ENCODE measurements around the gene DUS2.

DNA sequence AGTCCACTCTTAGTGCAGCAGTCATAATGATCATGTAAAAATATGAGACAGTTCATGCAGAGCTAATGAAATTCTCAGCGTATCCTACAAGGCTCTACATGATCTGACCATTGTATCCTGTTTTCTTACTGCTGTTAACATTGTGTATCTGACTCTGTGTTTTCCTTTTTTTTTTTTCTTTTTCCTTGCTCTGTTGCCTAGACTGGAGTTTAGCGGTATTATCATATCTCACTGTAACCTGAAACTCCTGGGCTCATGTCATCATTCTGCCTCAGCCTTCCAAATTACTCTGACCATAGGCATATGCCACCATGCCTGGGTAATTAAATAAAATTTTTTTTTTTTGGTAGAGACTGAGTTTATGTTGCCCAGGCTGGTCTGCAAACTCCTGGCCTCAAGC lies 12.1 kb downstream of the DUS2 start:
- TF ChIP-seq, protein P1, sequence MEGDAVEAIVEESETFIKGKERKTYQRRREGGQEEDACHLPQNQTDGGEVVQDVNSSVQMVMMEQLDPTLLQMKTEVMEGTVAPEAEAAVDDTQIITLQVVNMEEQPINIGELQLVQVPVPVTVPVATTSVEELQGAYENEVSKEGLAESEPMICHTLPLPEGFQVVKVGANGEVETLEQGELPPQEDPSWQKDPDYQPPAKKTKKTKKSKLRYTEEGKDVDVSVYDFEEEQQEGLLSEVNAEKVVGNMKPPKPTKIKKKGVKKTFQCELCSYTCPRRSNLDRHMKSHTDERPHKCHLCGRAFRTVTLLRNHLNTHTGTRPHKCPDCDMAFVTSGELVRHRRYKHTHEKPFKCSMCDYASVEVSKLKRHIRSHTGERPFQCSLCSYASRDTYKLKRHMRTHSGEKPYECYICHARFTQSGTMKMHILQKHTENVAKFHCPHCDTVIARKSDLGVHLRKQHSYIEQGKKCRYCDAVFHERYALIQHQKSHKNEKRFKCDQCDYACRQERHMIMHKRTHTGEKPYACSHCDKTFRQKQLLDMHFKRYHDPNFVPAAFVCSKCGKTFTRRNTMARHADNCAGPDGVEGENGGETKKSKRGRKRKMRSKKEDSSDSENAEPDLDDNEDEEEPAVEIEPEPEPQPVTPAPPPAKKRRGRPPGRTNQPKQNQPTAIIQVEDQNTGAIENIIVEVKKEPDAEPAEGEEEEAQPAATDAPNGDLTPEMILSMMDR (IDR thresholded peaks at IDR 0.05) = no peak
- TF ChIP-seq POLR2A (IDR thresholded peaks at IDR 0.05) (no peak), POLR2AphosphoS5 (IDR thresholded peaks at IDR 0.05) (no peak), EP300 (IDR thresholded peaks at IDR 0.05) (no peak)

Measured in sigmoid colon (tissue), 4 donors.